ENCODE results near the gene TMEM150B.
A peak's percentile ranks its signal among the peaks of the same experiment; 100 is the strongest.
"Not testable (repeated sequence)": the region's sequence is repeated elsewhere in the genome, so short reads cannot be mapped to it uniquely, and the experiment has no call there.

Gene TMEM150B

GRCh38 chr19:55336101-55336500 lies 11.0 kb upstream of the TMEM150B start:
- no peak for DNase-seq

- no peak for DNase-seq
Observed at GRCh38 chr19:55333870-55334269, 8.7 kb upstream of the TMEM150B start.

DNA sequence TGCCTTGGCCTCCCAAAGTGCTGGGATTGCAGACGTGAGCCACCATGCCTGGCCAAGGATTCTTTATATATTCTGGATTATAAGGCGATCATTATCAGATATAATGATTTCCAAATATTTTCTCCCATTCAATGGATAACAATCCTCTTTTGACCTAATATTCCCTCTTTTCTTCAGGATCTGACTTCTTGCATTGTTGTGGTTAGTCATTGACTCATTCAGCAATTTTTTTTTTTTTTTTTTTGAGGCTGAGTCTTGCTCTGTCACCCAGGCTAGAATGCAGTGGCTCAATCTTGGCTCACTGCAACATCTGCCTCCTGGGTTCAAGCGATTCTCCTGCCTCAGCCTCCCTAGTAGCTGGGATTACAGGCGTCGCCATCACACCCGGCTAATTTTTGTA lies 4.7 kb upstream of the TMEM150B start:
- not testable (repeated sequence) for DNase-seq

GRCh38 chr19:55328774-55329318 lies 3.7 kb upstream of the TMEM150B start:
- not testable (repeated sequence) for DNase-seq

- DNase-seq, result no peak
Observed at GRCh38 chr19:55324662-55325061, 479 bp downstream of the TMEM150B start.

DNA sequence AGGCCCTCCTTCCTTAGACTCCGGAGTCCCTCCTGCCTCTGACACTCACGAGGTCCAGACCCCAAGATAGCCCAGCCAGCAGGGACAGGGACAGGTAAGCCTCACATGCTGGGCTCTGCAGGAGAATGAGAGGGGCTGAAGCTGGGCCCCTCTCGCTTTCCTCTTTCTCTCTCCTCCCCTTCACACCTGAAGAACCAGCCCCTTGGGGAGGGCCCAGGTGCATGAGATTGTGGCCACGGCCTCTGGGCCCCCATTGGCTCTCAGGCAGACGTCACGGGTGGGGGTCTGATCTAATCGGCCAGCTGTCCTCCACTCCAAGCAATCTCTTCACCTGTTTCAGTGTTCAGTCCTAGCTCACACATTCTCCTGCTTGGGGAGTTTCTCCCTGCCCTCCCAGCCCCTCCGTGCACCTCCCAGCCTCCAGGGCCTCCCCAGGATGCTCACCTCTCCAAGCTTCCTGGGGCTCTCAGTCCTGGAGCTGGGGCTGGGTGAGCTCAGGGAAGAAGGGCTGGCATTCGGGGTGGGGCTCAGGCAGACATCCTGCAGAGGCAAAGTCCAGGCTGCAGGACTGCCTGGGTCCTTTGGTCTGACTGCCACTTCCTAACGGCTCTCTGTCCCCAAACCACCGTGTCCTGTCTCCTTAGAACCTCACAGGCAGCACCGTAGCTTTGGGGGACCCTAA lies 2.8 kb downstream of the TMEM150B start:
- no peak for DNase-seq

- DNase-seq, result no peak
Observed at GRCh38 chr19:55321466-55322137, 3.5 kb downstream of the TMEM150B start.

DNA sequence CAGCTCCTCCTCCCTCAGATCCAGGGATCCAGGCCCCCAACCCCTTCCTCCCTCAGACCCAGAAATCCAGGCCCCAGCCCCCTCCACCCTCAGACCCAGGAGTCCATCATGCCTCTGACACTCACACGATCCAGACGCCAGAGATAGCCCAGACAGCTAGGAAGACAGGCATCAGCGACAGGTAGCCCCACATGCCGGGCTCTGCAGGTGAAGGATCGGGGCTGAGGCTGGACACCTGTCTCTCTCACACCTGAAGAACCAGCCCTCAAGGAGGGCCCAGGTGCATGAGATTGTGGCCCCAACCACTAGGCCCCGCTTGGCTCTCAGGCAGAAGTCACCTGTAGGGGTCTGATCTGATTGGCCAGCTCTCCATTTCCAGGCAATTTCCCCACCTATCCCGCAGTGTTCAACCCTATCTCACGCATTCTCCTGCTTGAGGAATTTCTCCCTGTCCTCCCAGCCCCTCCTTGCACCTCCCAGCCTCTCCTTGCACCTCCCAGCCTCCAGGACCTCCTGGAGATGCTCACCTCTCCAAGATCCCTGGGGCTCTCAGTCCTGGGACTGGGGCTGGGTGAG lies 4.2 kb downstream of the TMEM150B start:
- no peak for DNase-seq

DNA sequence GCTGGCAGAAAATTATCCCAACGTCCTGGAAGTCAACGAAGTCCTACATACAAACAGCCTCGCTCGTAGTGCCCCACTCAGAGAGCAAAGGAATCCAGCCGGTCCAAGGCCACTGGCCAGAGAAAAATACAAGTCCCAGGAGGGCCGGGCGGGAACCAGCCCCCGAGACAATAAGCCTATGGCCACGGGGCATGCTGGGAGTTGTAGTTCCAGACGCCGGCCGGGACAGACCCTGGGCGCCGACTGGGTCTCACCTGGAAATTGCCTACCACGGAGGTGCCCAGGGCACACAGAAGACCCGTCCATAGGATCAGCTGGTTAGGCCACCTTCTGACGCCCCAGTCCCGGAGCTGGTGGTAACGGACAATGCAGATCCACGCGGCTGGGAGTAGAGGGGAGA lies 5.4 kb downstream of the TMEM150B start:
- DNase-seq, result no peak

- no peak for DNase-seq
Observed at GRCh38 chr19:55316646-55317045, 8.5 kb downstream of the TMEM150B start.

GRCh38 chr19:55315956-55316525 lies 9.1 kb downstream of the TMEM150B start:
- DNase-seq, result no peak

- no peak for DNase-seq
Observed at GRCh38 chr19:55314396-55314795, 10.7 kb downstream of the TMEM150B start.

- no peak for DNase-seq
Observed at GRCh38 chr19:55312621-55313512, 12.3 kb downstream of the TMEM150B start.

GRCh38 chr19:55311797-55312196 lies 13.3 kb downstream of the TMEM150B start:
- no peak for DNase-seq

DNA sequence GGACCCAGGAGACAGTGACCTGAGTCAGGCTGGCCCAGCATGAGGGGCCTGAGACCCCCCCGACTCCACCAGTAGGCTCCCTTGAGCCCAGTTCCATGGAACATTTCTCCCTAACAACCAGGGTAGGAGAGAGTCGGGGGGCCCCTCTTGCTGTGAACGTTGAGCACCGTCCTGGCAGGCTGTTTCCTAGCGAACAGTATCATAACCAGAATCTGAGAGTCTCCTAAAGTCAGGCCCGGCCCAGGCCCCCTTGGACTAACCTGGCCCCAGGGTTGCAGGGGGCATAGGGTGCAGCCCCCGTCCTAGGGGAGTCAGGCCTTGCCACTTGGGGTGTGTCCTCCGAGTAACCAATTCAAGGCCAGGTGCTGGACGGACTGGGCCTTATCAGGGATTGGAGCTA lies 13.7 kb downstream of the TMEM150B start:
- no peak for DNase-seq

DNA sequence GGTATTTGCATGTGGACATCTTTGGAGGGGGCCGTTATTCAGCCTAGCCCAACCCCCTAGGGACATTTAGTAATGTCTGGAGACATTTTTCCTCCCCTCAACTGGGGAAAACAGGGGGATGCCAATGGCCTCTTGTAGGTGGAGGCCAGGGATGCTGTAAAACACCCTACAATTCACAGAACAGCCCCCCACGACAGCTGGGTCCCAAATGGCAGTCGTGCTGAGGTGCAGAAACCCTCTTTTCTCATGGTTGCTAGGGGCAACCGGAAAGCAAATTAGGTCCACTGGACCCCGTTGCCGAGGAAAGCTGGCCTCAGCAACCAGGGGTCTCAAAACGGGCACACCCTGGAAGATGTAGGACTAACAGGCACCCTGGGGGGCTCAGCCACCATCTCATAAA lies 14.6 kb downstream of the TMEM150B start:
- DNase-seq, result no peak

- no peak for DNase-seq
Observed at GRCh38 chr19:55309448-55309847, 15.7 kb downstream of the TMEM150B start.

GRCh38 chr19:55308281-55308680 lies 16.9 kb downstream of the TMEM150B start:
- DNase-seq, result no peak

- DNase-seq, result no peak
Observed at GRCh38 chr19:55306712-55307111, 18.4 kb downstream of the TMEM150B start.

DNA sequence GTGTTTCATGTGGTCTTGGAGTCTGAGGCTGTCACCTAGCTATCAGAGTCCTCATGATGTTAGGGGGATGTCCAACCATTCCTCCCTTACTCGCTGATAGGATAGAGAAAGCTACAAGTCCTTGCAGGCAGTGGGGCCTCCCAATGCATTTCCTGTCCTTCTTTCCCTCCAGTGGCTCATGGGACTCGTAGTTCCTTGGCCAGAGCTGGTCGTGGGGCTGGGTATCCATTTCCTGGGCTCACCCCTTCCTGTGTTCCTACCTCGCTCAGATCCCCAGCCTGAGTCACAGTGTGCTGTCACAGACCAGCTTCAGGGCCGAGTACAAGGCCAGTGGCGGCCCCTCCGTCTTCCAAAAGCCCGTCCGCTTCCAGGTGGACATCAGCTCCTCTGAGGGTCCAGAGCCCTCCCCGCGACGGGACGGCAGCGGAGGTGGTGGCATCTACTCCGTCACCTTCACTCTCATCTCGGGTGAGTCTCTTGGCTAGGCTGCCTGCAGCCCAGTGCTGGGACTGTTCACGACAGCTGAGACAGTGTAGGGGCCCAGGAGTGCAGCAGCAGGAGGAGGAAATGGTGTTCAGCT lies 19.1 kb downstream of the TMEM150B start:
- no peak for DNase-seq

DNA sequence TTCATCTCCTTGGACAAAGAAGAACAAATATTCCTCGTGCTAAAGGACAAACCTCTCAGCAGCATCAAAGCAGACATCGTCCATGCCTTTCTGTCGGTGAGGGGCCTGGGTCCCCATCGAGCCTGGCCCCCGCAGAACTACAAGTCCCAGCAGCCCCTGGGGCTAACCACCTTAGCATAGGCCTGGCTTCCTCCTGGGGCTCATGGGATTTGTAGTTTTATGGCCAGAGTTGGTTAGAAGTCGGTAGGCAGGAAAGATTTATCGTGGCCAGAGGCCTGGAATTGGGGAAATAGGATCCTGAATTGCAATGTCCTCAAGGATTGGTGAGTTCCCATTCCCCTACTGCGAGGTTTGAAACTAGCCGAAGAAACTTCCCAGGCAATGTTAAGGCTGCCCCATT lies 19.6 kb downstream of the TMEM150B start:
- peak; percentile 45 for DNase-seq

- DNase-seq, result no peak
Observed at GRCh38 chr19:55304980-55305379, 20.2 kb downstream of the TMEM150B start.
